ENCODE data around the gene MYO16. TPM values are rescaled to one million over a fixed set of nuclear protein-coding genes. Genes with fewer than 3 reads are reported as not detected.

Gene MYO16
- total and polyA plus RNA-seq, 3 donors from 2014 or later = 3.1 to 4.0 (median 3.4) TPM

- no peaks in the 10 kb centered on the region for H3K36me3 ChIP-seq (ENCODE audit: low read depth, missing control alignments)
- intact Hi-C loops (cut with DNase I; ENCODE audit: low total_unique reads) = no loop called here
- WGBS, 2 donors = 32 to 46% methylated on average over 4 of the region's 4 CpGs
- no peak for DNase-seq
- H3K4me3 ChIP-seq = no peak overlapping the region
- no peaks in the 10 kb centered on the region for H3K4me1 ChIP-seq
- TF ChIP-seq, protein P1, sequence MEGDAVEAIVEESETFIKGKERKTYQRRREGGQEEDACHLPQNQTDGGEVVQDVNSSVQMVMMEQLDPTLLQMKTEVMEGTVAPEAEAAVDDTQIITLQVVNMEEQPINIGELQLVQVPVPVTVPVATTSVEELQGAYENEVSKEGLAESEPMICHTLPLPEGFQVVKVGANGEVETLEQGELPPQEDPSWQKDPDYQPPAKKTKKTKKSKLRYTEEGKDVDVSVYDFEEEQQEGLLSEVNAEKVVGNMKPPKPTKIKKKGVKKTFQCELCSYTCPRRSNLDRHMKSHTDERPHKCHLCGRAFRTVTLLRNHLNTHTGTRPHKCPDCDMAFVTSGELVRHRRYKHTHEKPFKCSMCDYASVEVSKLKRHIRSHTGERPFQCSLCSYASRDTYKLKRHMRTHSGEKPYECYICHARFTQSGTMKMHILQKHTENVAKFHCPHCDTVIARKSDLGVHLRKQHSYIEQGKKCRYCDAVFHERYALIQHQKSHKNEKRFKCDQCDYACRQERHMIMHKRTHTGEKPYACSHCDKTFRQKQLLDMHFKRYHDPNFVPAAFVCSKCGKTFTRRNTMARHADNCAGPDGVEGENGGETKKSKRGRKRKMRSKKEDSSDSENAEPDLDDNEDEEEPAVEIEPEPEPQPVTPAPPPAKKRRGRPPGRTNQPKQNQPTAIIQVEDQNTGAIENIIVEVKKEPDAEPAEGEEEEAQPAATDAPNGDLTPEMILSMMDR (IDR thresholded peaks at IDR 0.05) = no peak
- TF ChIP-seq POLR2A (IDR thresholded peaks at IDR 0.05) = no peak
- no peak overlapping the region for H3K27ac ChIP-seq
- no peaks in the 10 kb centered on the region for H3K9me3 ChIP-seq
- H3K27me3 ChIP-seq = no peaks in the 10 kb centered on the region
Observed at GRCh38 chr13:108610507-108610906, 18.9 kb upstream of the MYO16 start.

DNA sequence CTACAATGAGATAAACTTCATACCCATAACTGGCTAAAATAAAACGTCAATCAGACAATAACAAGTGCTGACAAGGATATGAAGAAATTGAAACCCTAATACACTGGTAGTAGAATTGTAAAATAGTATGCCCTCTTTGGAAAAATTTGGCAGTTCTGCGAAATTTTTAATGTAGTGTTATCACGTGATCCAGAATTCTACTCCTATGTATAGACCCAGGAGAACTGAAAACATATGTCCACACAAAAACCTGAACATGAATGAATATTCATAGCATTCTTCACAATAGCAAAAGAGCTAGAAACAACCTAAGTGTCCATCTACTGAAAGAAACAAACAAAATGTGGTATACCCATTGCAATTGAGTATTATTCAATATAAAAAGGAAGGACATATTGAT, 14.2 kb upstream of the MYO16 start:
- Histone ChIP-seq H3K27me3 (no peaks in the 10 kb centered on the region), H3K36me3 (ENCODE audit: low read depth, missing control alignments) (no peaks in the 10 kb centered on the region), H3K9me3 (no peaks in the 10 kb centered on the region), H3K27ac (no peak overlapping the region), H3K4me3 (no peak overlapping the region), H3K4me1 (no peaks in the 10 kb centered on the region)
- TF ChIP-seq, protein P1 (IDR thresholded peaks at IDR 0.05) = no peak
- no peak for TF ChIP-seq POLR2A (IDR thresholded peaks at IDR 0.05)
- WGBS, 2 donors = 88% methylated on average over 3 of the region's 3 CpGs
- DNase-seq = no peak
- intact Hi-C loops (cut with DNase I; ENCODE audit: low total_unique reads) = no loop called here

- Histone ChIP-seq H3K27me3 (no peaks in the 10 kb centered on the region), H3K27ac (no peak overlapping the region), H3K4me1 (no peaks in the 10 kb centered on the region), H3K36me3 (ENCODE audit: low read depth, missing control alignments) (no peaks in the 10 kb centered on the region), H3K4me3 (no peak overlapping the region), H3K9me3 (no peaks in the 10 kb centered on the region)
- no peak for TF ChIP-seq POLR2A (IDR thresholded peaks at IDR 0.05)
- TF ChIP-seq, protein P1 (IDR thresholded peaks at IDR 0.05) = no peak
- intact Hi-C loops (cut with DNase I; ENCODE audit: low total_unique reads) = no loop called here
- 75 to 100% methylated on average over 1 of the region's 1 CpG for WGBS, 2 donors
- no peak for DNase-seq
Observed at GRCh38 chr13:108618233-108618632, 11.2 kb upstream of the MYO16 start.

DNA sequence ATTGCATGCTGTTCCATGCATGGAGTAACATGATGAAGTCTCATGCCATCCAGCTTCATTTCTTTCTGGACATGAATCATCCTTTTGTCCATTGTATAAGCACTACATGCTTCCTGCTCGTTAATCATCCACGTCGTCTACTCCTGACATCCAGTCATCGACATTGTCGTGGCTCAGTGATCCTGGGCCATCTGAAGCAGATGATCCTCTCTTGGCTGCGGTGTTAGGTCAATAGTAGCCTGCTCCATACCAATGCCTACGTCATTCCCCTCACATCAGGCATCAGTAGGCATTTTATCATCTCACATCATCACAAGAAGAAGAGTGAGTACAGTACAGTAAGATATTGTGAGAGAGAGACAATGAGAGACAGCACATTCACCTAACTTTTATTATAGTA, 7.9 kb upstream of the MYO16 start:
- intact Hi-C loops (cut with DNase I; ENCODE audit: low total_unique reads) = no loop called here

DNA sequence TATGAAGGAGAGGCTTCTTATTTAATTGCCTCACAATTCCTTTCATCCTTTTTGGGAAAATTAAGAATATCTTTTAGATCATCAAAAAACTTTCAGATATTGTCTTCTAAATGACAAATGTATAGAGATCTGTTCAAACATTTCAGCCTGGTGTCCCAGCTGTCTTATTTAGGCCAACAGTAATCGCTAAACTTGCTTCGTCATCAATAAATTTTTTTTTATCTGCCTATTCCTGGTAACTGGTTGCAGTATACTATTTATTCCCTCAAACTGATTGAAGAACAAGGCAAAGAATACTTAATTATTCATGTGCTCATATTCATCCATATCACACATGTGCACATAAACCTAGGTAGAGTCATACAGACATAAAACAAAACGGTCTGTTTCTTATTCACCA, 5.3 kb upstream of the MYO16 start:
- intact Hi-C loops (cut with DNase I; ENCODE audit: low total_unique reads) = no loop called here
- DNase-seq = no peak
- Histone ChIP-seq H3K4me1 (no peaks in the 10 kb centered on the region), H3K9me3 (no peaks in the 10 kb centered on the region), H3K36me3 (ENCODE audit: low read depth, missing control alignments) (no peaks in the 10 kb centered on the region), H3K27me3 (no peaks in the 10 kb centered on the region), H3K4me3 (no peak overlapping the region), H3K27ac (no peak overlapping the region)
- TF ChIP-seq, protein P1 (IDR thresholded peaks at IDR 0.05) = no peak
- no peak for TF ChIP-seq POLR2A (IDR thresholded peaks at IDR 0.05)
- 76 to 77% methylated on average over 3 of the region's 3 CpGs for WGBS, 2 donors

More for the DNA sequence above, 7.9 kb upstream of the MYO16 start:
- Histone ChIP-seq H3K27ac (no peak overlapping the region), H3K9me3 (no peaks in the 10 kb centered on the region), H3K4me1 (no peaks in the 10 kb centered on the region), H3K36me3 (ENCODE audit: low read depth, missing control alignments) (no peaks in the 10 kb centered on the region), H3K27me3 (no peaks in the 10 kb centered on the region), H3K4me3 (no peak overlapping the region)
- TF ChIP-seq POLR2A (IDR thresholded peaks at IDR 0.05) = no peak
- TF ChIP-seq, protein P1 (IDR thresholded peaks at IDR 0.05) = no peak
- WGBS, 2 donors = 86 to 87% methylated on average over 7 of the region's 7 CpGs
- DNase-seq = no peak
